NCI-H2029 treated with DMSO at 0.1 percent for 48 hours (cell line): Measurements from ENCODE around the gene HCK.

Experiments used
- DNase-seq: peaks from one replicate; lab custom pipeline; 2025; lab: John Stamatoyannopoulos, UW

The HCK gene

DNA sequence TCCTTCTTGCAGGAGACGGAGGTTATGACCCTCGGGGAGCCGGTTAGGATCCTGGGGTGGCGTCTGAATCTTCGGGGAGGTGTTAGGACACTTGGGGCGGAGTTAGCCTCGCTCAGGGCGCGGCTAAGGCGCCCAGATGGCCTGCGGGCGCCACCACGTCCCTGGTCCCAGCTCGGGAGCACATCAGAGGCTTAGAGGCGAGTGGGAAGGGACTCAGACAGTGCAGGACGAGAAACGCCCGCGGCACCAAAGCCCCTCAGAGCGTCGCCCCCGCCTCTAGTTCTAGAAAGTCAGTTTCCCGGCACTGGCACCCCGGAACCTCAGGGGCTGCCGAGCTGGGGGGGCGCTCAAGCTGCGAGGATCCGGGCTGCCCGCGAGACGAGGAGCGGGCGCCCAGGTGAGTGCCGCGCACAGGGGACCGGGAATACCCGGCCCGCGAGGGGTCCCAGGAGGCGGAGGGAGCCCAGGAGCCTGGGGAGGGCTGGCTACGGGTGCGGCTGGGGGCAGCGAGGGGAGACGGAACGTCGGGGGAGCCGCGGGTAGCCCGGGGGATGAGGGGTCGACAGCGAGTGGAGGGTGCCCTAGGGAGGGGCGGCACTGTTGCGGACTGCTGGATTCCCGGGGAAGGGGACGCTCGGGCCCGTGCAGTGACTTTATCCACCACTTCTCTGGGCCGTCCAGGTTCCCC lies at the start of gene HCK:
HCK (plus strand) TSS at position 153 of the 688 bp plus-strand sequence.
- DNase-seq = no peak

DNA sequence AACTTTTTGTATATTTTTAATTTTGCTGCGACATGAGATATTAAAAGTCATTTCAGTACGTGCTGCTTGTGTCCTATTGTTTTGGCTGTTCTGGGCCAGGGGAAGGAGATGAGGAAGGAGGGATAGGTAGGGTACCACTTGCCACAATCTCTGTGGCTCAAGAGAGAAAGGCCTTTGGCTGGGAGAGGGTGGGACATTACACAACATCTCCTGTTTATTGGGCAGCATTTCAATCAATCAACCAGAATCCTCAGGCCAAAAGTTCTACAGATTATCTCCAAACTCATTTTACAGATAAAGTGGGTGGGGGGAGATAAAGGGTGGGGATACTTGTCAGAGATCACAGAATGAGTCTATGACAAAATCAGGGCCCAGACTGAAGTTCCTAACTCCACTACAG lies 48.7 kb upstream of the HCK start:
- DNase-seq = no peak

DNA sequence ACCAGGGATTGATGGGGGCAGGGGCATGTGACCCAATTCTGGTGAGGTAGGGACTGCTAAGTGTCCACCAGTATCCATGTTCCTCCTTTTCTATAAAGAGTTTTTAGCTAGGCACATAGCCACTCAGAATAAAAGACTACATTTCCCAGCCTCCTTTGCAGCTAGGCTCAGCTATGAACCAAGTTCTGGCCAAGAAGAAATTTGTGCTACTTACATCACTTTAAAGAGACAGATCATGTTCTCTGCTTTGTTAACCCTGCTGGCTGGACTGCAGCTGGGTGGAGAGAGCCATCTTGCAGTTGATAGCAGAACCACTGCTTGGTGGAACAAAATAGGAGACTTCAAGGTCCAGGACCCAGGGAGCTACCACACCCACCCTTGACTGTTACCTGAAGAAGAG lies 47.1 kb upstream of the HCK start:
- DNase-seq = no peak

DNA sequence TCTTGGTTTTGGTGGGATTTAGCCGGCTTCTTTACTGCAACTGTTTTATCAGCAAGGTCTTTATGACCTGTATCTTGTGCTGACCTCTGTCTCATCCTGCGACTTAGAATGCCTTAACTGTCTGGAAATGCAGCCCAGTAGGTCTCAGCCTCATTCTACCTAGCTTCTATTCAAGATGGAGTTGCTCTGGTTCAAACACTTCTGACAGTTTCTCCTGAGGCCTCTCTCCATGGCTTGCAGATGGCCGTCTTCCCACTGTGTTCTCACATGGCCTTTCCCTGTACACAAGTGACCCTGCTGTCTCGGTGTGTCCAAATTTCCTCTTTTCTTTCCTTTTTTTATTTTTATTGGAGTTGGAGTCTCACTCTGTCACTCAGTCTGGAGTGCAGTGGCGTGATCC lies 46.0 kb upstream of the HCK start:
- no peak for DNase-seq

DNA sequence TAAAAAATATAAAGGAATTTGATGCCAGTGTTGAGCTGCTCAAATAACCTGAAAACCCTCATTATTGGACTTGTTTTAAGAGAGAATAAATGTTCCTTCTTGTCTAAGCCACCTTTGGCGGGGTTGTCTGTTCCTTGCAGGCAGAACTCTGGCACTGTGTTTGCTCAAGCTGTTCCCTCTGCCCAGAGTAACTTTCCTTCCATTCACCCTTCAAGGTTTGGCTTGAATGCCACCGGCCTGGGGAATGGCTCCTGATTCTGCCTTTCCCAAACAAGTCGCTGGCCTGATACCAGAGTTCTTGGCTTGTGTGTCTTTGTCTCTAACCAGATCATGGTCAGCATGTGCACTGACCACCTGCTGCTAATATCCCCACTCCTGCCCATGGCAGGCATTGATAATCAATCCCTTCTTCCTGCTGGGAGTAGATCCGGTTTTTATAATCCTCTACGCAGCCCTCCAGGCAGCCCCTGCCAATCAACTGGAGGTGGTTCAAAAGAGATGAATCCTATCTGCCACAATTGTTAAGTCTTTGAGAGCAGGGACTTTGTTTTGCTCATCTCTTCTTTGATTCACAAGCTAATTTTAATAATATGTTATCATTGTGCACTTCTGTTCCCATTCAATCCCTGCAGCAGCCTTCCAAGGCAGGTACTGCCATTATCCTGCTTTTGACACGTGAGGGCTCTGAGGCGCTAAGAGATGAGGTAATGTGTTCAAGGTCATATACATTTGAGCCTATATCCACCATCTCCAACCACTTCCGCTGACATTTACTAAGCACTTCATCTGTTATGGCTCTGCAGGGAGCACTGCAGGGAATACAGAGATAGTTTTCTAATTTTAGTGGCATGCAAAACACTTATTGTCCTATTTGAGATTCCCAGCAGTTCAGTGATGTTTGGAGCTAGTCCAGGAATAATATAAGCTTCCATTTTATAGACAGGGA lies 44.9 kb upstream of the HCK start:
- DNase-seq = no peak

DNA sequence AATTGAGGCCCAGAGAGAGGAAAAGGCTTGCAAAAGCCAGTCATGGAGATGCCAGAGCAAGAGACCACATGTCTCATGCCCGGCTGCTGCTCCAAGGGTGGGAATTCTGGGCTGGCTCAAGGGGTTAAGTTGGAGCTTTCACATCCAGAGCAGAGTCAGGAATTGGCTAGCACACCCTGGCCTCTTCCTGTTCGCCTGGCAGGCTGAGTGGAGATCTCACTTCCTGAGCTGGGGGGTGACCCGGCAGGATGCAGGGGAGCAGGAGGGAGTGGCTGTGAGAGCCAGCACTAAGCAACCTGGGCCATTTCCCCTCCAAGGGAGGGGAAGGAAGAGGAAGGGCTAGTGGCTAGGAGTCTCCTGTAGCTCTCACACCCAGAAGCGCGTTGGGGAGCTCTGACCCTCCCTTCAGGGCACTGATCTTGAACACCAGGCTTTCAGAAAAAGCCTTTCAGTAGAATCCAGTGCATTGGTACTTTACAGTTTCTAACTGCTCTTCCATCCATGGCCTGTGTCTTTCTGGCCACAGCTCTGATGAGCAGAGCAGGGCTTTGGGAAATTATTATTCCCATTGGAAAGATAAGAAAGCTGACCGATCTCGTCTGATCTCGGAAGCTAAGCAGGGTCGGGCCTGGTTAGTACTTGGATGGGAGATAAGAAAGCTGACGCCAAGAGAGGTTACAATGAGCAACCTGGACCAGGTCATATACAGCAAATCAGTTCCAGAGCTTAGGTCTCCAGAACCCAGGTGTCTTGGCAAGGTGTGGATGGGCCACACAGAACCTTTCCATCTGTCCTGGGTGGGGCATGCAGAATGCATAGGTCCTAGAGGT lies 44.0 kb upstream of the HCK start:
- no peak for DNase-seq

DNA sequence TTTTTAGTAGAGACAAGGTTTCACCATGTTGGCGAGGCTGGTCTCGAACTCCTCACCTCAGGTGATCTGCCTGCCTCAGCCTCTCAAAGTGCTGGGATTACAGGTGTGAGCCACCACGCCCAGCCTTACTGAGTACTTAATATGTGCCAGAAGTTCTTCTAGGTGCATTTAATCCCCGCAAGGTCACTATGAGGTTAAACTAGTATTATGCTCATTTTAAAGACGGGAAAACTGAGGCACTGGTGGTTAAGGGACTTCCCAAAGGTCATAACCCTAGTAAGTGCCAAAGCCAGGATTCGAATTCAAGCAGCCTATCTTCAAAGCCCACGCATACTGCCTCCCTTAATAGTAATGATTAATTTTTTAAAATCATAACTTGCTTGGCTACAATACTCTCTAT lies 42.5 kb upstream of the HCK start:
- no peak for DNase-seq

DNA sequence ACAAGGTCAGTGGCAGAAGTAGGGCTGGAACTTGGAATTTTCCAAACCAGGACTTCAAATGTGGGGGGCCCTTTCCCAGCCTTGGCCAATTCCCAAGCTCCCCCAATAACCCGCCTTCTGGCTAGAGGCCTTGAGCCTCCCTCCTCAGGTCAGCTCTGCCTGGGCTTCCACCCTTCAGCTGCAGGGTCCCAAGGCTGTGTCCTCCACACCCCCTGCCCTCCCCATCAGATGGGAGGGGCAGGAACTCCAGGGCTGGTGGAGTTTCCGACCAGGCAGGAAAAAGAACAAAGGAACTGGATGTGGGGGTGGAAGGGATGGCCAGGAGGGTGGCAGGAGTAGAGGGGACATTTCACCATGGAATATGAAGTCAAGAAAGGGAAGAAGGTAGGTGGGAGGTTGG lies 41.9 kb upstream of the HCK start, which contains the start of gene CCM2L:
CCM2L (plus strand) TSS at position 338 of the 400 bp plus-strand sequence; CDS start at position 355, 17 bp downstream.
- DNase-seq = no peak

DNA sequence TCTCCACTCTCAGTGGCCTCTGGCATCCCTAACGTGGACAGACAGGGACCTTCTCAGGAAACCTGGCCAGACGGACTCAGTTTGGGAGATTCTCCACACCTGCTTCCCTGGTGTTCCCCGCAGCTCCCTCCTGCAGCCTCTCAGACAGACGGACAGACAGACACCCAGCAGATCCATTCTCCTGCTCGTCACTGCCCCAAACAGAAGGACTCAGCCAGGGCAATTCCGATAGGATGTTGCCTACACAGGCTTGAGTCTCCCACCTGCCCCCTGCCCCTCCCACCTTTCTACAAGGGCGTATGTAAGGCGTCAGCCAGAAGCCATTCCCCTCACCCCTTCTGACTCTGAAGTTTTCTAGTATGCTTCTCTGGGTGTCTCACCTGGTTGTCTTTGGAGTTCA lies 41.4 kb upstream of the HCK start:
- DNase-seq = no peak

DNA sequence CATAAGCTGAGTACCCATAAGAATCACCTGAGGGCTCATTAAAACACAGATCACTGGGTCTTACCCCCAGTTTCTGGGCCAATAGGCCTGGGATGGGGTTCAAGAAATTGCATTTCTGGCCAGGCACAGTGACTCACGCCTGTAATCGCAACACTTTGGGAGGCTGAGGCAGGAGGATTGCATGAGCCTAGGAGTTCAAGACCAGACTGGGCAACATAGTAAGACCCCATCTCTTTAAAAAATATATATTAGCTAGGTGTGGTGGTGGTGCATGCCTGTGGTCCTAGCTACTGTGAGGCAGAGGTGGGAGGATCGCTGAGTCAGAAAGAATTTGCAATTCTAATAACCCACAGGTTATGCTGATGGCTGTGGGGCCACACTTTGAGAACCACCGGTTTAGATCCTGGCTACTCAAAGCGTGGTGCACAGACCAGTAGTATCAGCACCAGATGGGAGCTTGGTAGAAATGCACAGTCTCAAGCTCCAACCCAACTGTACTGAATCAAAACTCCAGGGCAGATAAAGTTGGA lies 39.8 kb upstream of the HCK start:
- no peak for DNase-seq

DNA sequence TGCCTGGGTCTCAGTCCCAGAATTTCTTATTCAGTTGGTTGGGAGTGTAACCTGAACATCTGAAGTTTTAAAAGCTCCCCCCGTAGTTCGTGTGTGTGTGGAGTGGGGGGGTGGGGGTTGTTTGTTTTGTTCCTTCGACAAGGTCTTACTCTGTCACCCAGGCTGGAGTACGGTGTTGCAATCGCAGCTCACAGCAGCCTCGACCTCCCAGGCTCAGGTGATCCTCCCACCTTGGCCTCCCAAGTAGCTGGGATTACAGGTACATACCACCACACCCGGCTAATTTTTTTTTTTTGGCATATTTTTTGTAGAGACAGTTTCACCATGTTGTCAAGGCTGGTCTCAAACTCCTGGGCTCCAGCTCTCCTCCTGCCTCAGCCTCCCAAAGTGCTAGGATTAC lies 38.7 kb upstream of the HCK start:
- DNase-seq = no peak

DNA sequence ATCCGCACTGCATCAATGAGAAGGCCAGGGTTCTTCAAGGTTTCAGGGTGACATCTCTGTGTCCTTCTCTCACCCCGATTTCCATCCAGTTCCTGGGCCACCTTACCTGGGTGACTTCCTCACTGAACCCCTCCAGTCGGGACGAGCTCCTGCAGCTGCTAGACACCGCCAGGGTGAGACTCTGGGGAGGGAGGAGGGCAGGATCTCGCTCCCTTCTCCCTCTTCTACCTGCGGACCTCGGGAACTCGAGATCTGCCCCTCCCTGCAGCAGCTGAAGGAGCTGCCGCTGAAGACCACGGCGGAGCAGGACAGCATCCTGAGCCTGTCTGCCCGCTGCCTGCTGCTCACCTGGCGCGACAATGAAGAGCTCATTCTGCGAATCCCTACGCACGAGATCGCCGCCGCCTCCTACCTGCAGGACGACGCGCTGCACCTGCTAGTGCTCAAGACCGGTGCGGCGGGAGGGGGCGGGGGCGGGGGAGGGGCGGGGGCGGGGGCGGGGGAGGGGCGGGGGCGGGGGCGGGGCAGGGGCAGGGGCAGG lies 34.3 kb upstream of the HCK start:
- DNase-seq = peak; percentile 77

DNA sequence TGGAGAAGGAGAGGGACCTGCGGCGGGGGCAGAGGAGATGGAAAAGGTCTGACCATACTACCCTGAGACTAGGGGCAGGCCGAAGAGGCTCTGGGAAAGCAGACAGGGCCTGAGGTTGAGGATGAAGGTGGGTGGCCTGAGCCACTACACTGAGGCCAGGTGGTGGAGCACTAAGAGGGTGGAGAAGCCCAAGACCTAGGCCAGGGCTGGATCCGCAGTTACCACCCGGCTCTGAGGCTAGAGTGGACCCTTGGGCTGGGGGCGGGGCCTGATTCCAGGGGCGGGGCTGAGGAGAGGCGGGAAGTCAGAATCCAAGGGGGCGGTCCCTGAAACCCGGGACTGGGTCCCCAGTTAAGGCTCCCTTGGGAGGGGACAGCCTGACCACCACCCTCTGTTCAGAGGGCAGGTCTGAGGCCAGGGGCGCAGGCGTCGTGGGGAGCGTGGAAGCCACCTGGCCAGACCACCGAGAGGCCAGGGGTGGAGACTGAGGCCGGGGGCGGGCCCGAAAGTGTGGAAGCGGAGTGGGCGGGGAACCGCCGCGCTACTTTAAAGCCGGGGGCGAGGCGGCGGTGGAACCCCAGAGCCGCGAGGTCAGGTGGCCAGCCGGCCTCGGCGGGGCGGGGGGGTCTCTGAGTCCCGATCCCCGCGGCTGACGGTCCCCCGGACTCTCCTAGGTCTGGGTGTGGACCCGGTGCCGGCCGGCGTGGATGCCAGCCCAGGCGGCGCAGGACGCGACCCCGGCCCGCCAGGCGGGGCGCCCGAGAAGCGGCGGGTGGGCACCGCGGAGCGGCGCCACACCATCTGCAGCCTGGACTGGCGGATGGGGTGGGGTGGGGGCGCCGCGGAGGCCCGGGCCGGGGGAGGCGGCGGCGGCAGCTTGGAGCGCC lies 33.5 kb upstream of the HCK start:
- DNase-seq = peak; percentile 77

DNA sequence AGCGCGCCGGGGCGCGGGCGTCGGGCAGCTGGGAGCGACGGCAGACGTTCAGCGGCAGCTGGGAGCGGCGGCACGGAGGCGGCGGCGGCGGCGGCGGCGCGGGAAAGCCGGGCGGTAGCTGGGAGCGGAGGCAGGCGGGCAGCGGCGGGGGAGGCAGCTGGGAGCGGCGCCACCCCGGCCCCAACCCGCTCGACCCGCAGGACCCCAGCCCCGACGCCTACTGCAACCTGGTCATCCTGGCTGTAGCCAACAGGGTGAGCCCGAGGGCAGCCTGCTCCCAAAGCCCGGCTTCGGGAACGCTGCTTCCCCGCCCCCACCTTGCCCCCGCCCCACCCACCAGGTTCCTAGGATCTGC lies 32.9 kb upstream of the HCK start:
- DNase-seq = no peak

DNA sequence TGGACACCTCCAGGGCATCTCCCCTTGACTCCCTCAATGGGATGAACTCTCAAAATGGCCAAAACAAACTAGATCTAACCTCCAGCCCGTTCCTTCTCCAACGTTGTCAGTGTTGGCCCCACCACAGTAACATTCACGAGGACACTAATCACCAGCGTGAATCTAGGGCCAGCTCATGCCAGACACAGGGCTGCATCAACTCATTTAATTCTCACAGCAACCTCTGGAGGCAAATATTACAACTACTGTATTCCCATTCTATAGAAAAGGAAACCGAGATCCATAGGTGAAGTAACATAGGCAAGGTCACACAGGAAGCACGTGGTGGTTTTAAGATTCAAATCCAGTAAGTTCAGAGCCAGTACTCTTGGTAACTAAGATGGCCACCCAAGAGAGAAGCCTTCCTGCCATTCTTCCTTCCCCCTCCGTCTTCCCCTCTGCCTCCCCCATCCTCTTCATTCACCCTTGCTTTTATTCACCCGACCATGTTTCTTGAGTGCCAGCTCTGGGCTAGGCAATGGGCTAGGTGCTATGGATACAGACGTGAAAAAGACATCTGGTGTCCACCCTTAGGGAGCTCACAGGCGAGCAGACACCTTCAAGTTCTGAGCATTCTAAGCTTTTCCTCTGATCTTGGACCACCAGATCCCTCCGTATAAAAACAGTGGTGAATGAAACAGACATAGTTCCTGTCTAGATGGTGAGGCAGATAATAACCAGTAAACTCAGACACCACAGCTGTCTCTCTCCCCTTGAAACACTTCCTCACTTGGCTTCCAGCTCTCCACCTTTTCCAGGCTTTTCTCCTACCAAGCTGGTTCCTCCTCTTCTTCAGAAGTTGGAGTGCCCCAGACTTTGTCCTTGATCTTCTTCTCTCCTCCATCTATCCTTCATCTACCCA lies 32.2 kb upstream of the HCK start:
- no peak for DNase-seq

DNA sequence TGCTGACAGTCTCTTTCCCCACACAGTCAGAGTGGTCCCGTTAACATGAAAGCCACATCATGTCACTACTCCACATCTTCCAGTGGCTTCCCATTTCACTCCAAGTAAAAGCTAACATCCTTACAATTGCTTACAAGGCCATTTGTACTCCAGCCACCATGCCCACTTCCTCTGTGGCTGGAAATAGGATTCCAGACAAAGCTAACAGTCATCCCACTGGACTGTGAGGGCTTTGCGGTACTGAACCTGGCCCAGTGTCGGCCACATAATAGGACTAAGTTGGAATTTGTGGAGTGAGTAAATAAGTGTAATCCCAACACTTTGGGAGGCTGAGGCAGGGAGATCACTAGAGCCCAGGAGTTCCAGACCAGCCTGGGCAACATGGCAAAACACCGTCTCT lies 31.0 kb upstream of the HCK start:
- DNase-seq = no peak

DNA sequence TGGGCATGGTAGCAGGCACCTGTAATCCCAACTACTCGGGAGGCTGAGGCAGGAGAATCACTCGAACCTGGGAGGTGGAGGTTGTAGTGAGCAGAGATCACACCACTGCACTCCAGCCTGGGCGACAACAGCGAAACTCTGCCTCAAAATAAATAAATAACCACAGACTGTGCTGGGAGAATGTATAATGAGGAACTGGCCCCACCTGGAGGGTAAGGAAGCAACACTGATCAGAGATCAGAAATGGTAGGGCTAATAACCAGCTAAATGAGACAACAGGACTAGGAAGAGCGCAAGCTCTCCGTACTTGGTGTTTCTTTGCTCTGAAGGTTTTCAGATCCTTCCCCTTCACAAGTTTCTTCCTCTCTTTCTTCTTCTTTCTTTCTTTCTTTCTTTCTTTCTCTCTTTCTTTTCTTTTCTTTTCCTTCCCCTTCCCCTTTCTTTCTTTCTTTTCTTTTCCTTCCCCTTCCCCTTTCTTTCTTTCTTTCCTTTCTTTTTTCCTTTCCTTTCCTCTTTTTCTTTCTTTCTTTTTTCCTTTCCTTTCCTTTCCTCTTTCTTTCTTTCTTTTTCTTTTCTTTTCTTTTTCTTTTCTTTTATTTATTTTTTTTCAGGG lies 27.3 kb upstream of the HCK start:
- DNase-seq = no peak

DNA sequence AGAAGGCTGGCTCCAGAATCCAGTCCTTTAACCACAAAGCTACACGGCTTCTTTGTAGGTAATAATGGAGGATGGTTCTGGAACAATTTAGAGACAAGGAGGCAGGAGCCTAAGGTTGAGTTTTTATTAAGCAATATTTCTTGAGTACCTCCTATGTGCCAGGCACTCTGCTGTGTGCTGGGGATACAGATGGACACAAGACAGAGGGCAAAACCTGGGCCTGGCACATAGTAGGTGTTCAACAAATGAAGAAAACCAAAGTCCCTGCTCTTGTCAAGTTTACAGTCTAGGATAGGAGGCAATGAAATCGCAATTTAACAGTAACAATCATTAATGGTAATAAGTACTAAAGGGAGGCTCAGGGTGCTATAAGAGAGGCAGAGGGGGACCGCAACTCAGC lies 24.4 kb upstream of the HCK start:
- no peak for DNase-seq

DNA sequence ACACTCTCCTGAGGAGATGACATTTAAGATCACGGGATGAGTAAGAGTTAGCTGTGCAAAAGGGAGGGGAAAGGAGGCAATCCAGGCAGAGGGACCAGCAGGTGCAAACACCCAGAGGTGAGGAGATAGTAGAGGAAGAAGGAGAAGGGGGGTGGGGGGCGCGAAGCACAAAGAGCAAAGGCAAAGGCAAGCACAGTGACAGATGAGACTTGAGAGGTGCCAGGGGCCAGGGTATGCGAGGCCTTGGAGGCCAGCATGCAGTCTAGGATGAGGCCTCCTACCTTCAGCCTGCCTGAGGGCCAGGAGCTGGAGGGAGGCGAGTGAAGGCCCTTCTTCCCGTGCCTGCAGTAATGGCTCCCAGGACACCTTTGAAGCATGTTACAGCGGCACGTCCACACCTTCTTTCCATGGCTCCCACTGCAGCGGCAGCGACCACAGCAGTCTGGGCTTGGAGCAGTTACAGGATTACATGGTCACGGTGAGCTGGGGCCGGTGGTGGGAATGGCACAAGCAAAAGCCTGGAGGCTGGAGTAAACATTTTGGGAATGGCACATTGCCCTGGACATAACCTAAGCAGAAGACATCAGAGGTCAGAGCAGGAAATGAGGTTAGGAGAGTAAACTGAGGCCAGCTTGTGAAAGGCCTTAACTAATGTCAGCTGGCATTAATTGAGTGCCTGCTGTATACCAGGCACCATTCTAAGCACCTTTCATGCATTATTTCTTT lies 23.2 kb upstream of the HCK start:
- no peak for DNase-seq
